ENCODE measurements around the gene PHF12. TPM values are rescaled to one million over a fixed set of nuclear protein-coding genes. Genes with fewer than 3 reads are reported as not detected.
A peak's percentile ranks its signal among the peaks of the same experiment; 100 is the strongest.

Gene PHF12
- total RNA-seq: 60.1 to 69.3 TPM (median 60.3 TPM) in 3 replicates

GRCh38 chr17:28951428-28951990, at the start of gene PHF12:
Gene PHF12, minus strand, starts transcription at chr17:28951518. Its CDS starts 558 bp downstream, at chr17:28950960.
- Mint-ChIP-seq H3K27ac (peak within 1 kb of the TSS; percentile 96), H3K4me1 (peaks cover 16% of the 10 kb centered on the region), H3K36me3 (no peaks in the 10 kb centered on the region), H3K27me3 (ENCODE audit: low read depth) (no peaks in the 10 kb centered on the region), H3K9me3 (no peaks in the 10 kb centered on the region), H3K4me3 (peak within 1 kb of the TSS; percentile 93)
- DNase-seq (ENCODE audit: low spot score in 2 of 2, unreplicated experiment in 2 of 2): peak; percentile 99 to 100
- no peak for TF ChIP-seq CTCF (IDR thresholded peaks at IDR 0.05; ENCODE audit: unreplicated experiment)

GRCh38 chr17:29000973-29001372, 49.7 kb upstream of the PHF12 start:
- H3K27me3 Mint-ChIP-seq (ENCODE audit: low read depth): peaks cover 89% of the 10 kb centered on the region
- TF ChIP-seq CTCF (IDR thresholded peaks at IDR 0.05; ENCODE audit: unreplicated experiment): no peak
- no peak overlapping the region for H3K4me3 Mint-ChIP-seq
- peaks cover 2% of the 10 kb centered on the region for H3K4me1 Mint-ChIP-seq
- H3K27ac Mint-ChIP-seq: no peak overlapping the region
- H3K9me3 Mint-ChIP-seq: no peaks in the 10 kb centered on the region
- DNase-seq (ENCODE audit: low spot score in 2 of 2, unreplicated experiment in 2 of 2): no peak
- no peaks in the 10 kb centered on the region for H3K36me3 Mint-ChIP-seq

- H3K27me3 Mint-ChIP-seq (ENCODE audit: low read depth): peaks cover 79% of the 10 kb centered on the region
Observed at GRCh38 chr17:28999206-28999605, 47.9 kb upstream of the PHF12 start.

GRCh38 chr17:28997806-28998205, 46.5 kb upstream of the PHF12 start:
- DNase-seq (ENCODE audit: low spot score in 2 of 2, unreplicated experiment in 2 of 2): no peak
- H3K4me3 Mint-ChIP-seq: no peak overlapping the region
- no peaks in the 10 kb centered on the region for H3K36me3 Mint-ChIP-seq
- H3K27ac Mint-ChIP-seq: no peak overlapping the region
- peaks cover 71% of the 10 kb centered on the region for H3K27me3 Mint-ChIP-seq (ENCODE audit: low read depth)
- H3K9me3 Mint-ChIP-seq: no peaks in the 10 kb centered on the region
- H3K4me1 Mint-ChIP-seq: no peaks in the 10 kb centered on the region
- TF ChIP-seq CTCF (IDR thresholded peaks at IDR 0.05; ENCODE audit: unreplicated experiment): no peak

More at GRCh38 chr17:28999206-28999605, 47.9 kb upstream of the PHF12 start:
- no peak overlapping the region for H3K4me3 Mint-ChIP-seq
- no peak overlapping the region for H3K27ac Mint-ChIP-seq
- TF ChIP-seq CTCF (IDR thresholded peaks at IDR 0.05; ENCODE audit: unreplicated experiment): no peak
- H3K4me1 Mint-ChIP-seq: no peaks in the 10 kb centered on the region
- no peaks in the 10 kb centered on the region for H3K36me3 Mint-ChIP-seq
- no peak for DNase-seq (ENCODE audit: low spot score in 2 of 2, unreplicated experiment in 2 of 2)
- H3K9me3 Mint-ChIP-seq: no peaks in the 10 kb centered on the region

GRCh38 chr17:28996554-28997096, 45.3 kb upstream of the PHF12 start:
- no peak for DNase-seq (ENCODE audit: low spot score in 2 of 2, unreplicated experiment in 2 of 2)
- no peaks in the 10 kb centered on the region for H3K9me3 Mint-ChIP-seq
- no peaks in the 10 kb centered on the region for H3K36me3 Mint-ChIP-seq
- H3K4me1 Mint-ChIP-seq: no peaks in the 10 kb centered on the region
- H3K4me3 Mint-ChIP-seq: no peak overlapping the region
- TF ChIP-seq CTCF (IDR thresholded peaks at IDR 0.05; ENCODE audit: unreplicated experiment): no peak
- H3K27me3 Mint-ChIP-seq (ENCODE audit: low read depth): peaks cover 65% of the 10 kb centered on the region
- H3K27ac Mint-ChIP-seq: no peak overlapping the region

All from mesothelial cell of epicardium (in vitro differentiated cells).